ENCODE measurements around the gene BMP6. TPM values are rescaled to one million over a fixed set of nuclear protein-coding genes. Genes with fewer than 3 reads are reported as not detected.

The BMP6 gene
- total and polyA plus RNA-seq, 2 of the 8 experiments (the other 6 are each of a cell fraction or from before 2014, with no cell fraction given), result 2.0 to 2.1 TPM

GRCh38 chr6:7805078-7805849 lies 79.4 kb downstream of the BMP6 start:
- peaks cover 0 to 1% (median 0%) of the 10 kb centered on the region in 4 experiments; a peak in 2 of 7 replicates for H3K27me3 ChIP-seq (replicated peaks in 1 of 4; ENCODE audit: control insufficient read depth in 3 of 4, extremely low read depth in 1 of 4, insufficient read depth in 3 of 4, low read length in 3 of 4)
- no peak overlapping the region for H4K91ac ChIP-seq (replicated peaks; ENCODE audit: insufficient read length, low read length)
- POLR2A ChIA-PET (ENCODE audit: partially characterized antibody), result no interaction called here
- no peak overlapping the region for H4K8ac ChIP-seq (ENCODE audit: extremely low read depth, insufficient read depth, low read length)
- H3K4ac ChIP-seq (replicated peaks; ENCODE audit: insufficient read length, low read depth, low read length), result no peak overlapping the region
- no peak overlapping the region for H3K27ac ChIP-seq (ENCODE audit: low read depth, low read length)
- H3K18ac ChIP-seq (ENCODE audit: extremely low read depth, low read length), result no peak overlapping the region
- DNase-seq (ENCODE audit: low read depth in 1 of 2, low spot score in 2 of 2), result no peak
- no peak overlapping the region for H2BK12ac ChIP-seq (ENCODE audit: low read depth, low read length)
- no peak overlapping the region for H2BK15ac ChIP-seq (ENCODE audit: low read length)
- no peak overlapping the region for H2AFZ ChIP-seq (ENCODE audit: low read length)
- H3K9me3 ChIP-seq (ENCODE audit: insufficient read depth in 2 of 2, low read depth in 1 of 2, low read length in 1 of 2), result no peaks in the 10 kb centered on the region
- no peak overlapping the region for H2BK20ac ChIP-seq (ENCODE audit: low read length)
- H3K4me1 ChIP-seq (replicated peaks in 1 of 4; ENCODE audit: control insufficient read depth in 3 of 4, insufficient read depth in 4 of 4, low read length in 3 of 4), result peaks cover 0 to 6% (median 4%) of the 10 kb centered on the region in 4 experiments; a peak in 3 of 7 replicates
- H4K5ac ChIP-seq (ENCODE audit: insufficient read length, low read depth, low read length), result no peak overlapping the region
- H4K20me1 ChIP-seq (replicated peaks in 1 of 2; ENCODE audit: control insufficient read depth in 1 of 2, insufficient read depth in 2 of 2, low read length in 2 of 2), result no peaks in the 10 kb centered on the region
- no peak overlapping the region for H2BK120ac ChIP-seq (replicated peaks; ENCODE audit: low read depth, low read length)
- no peak overlapping the region for H3K56ac ChIP-seq (replicated peaks; ENCODE audit: insufficient read length, low read depth, low read length)
- no peak for FAIRE-seq
- no peaks in the 10 kb centered on the region for H3K36me3 ChIP-seq (ENCODE audit: control insufficient read depth in 2 of 4, insufficient read depth in 4 of 4, low read length in 3 of 4)
- no peaks in the 10 kb centered on the region for H3K79me1 ChIP-seq (ENCODE audit: low read depth, low read length)
- H3K14ac ChIP-seq (ENCODE audit: insufficient read length), result no peak overlapping the region
- no peak overlapping the region for H3K23ac ChIP-seq (ENCODE audit: insufficient read length)
- H3K9ac ChIP-seq (replicated peaks in 1 of 4; ENCODE audit: extremely low read depth in 1 of 4, low read depth in 3 of 4, low read length in 3 of 4), result no peak overlapping the region
- H2AK5ac ChIP-seq (ENCODE audit: low read depth, low read length), result no peak overlapping the region
- 89% methylated on average over 11 of the region's 11 CpGs; no CpG with 5 or more reads in 1 of the 2 experiments for WGBS, 2 experiments (ENCODE audit: extremely low coverage in 1 of 2, insufficient coverage in 1 of 2, insufficient read length in 1 of 2, insufficient replicate concordance in 2 of 2, low coverage in 1 of 2, low lambda C conversion rate in 2 of 2, missing lambda C conversion rate in 1 of 2)
- H3K4me3 ChIP-seq (ENCODE audit: extremely low read depth in 1 of 4, insufficient read depth in 2 of 4, low read depth in 3 of 4, low read length in 4 of 4), result no peak overlapping the region
- H3K4me2 ChIP-seq (ENCODE audit: insufficient read depth in 1 of 2, low read depth in 2 of 2, low read length in 2 of 2), result no peak overlapping the region
- CTCF ChIA-PET (ENCODE audit: partially characterized antibody), result interaction anchor here (2.0 kb wide), 1 partner anchor 9 kb away, joined by 9 read pairs; no protein-coding TSS in a partner anchor
- H3K79me2 ChIP-seq (ENCODE audit: control insufficient read depth in 1 of 2, insufficient read depth in 2 of 2, low read length in 2 of 2), result no peaks in the 10 kb centered on the region
- no peaks in the 10 kb centered on the region for H3K23me2 ChIP-seq (ENCODE audit: low read depth, low read length)
- no peak overlapping the region for H2BK5ac ChIP-seq (ENCODE audit: low read depth, low read length)
- TF ChIP-seq SP1 (IDR thresholded peaks at IDR 0.05; ENCODE audit: low read depth, low read length) (no peak), USF2 (IDR thresholded peaks at IDR 0.05; ENCODE audit: low read length) (no peak), HDAC2 (IDR thresholded peaks at IDR 0.05; ENCODE audit: borderline replicate concordance in 1 of 2, low read depth in 2 of 2, low read length in 2 of 2) (no peak), NANOG (IDR thresholded peaks at IDR 0.05; ENCODE audit: insufficient read depth, low read depth, low read length, poor library complexity, severe bottlenecking) (no peak), TBP (IDR thresholded peaks at IDR 0.05; ENCODE audit: low read depth, low read length) (no peak), CEBPB (IDR thresholded peaks at IDR 0.05; ENCODE audit: low read depth, low read length) (no peak), TAF1 (IDR thresholded peaks at IDR 0.05; ENCODE audit: low read depth, low read length) (no peak), SP4 (IDR thresholded peaks at IDR 0.05; ENCODE audit: low read length) (no peak), RNF2 (IDR thresholded peaks at IDR 0.05; ENCODE audit: borderline replicate concordance, low read depth, low read length, missing control alignments, poor library complexity, severe bottlenecking) (no peak), PHF8 (conservative IDR thresholded peaks at IDR 0.05; ENCODE audit: low read depth, low read length) (no peak), NRF1 (IDR thresholded peaks at IDR 0.05; ENCODE audit: low read depth, low read length) (no peak)

Data from H1 (cell line).